ENCODE results near the gene TGM1. TPM values are rescaled to one million over a fixed set of nuclear protein-coding genes. Genes with fewer than 3 reads are reported as not detected.
"Not testable (repeated sequence)": the region's sequence is repeated elsewhere in the genome, so short reads cannot be mapped to it uniquely, and the experiment has no call there.

Gene TGM1
- total RNA-seq, 1 donor from 2014 or later: 88.7 TPM

GRCh38 chr14:24207104-24207551 lies 55.8 kb downstream of the TGM1 start:
- no peak for FAIRE-seq
- no peak for TF ChIP-seq CTCF (IDR thresholded peaks at IDR 0.05; ENCODE audit: insufficient read depth, low read length, severe bottlenecking)
- peaks cover 17% of the 10 kb centered on the region for H3K36me3 ChIP-seq (ENCODE audit: control insufficient read depth, insufficient read depth, low read length)
- DNase-seq (ENCODE audit: low read depth): no peak
- no peaks in the 10 kb centered on the region for H3K27me3 ChIP-seq (ENCODE audit: control insufficient read depth, insufficient read depth, low read length)
- H3K4me3 ChIP-seq (ENCODE audit: low read depth, low read length): no peak overlapping the region

GRCh38 chr14:24206260-24207103 lies 56.5 kb downstream of the TGM1 start:
- DNase-seq (ENCODE audit: low read depth) (no peak), FAIRE-seq (no peak)
- Histone ChIP-seq H3K36me3 (ENCODE audit: control insufficient read depth, insufficient read depth, low read length) (peaks cover 19% of the 10 kb centered on the region), H3K4me3 (ENCODE audit: low read depth, low read length) (no peak overlapping the region), H3K27me3 (ENCODE audit: control insufficient read depth, insufficient read depth, low read length) (no peaks in the 10 kb centered on the region)
- no peak for TF ChIP-seq CTCF (IDR thresholded peaks at IDR 0.05; ENCODE audit: insufficient read depth, low read length, severe bottlenecking)

GRCh38 chr14:24204163-24205146 lies 58.5 kb downstream of the TGM1 start:
- TF ChIP-seq CTCF (IDR thresholded peaks at IDR 0.05; ENCODE audit: insufficient read depth, low read length, severe bottlenecking): no peak
- Histone ChIP-seq H3K27me3 (ENCODE audit: control insufficient read depth, insufficient read depth, low read length) (no peaks in the 10 kb centered on the region), H3K36me3 (ENCODE audit: control insufficient read depth, insufficient read depth, low read length) (peaks cover 6% of the 10 kb centered on the region), H3K4me3 (ENCODE audit: low read depth, low read length) (no peak overlapping the region)
- FAIRE-seq (no peak), DNase-seq (ENCODE audit: low read depth) (no peak)

GRCh38 chr14:24203249-24203886 lies 59.6 kb downstream of the TGM1 start:
- not testable (repeated sequence) for H3K36me3 ChIP-seq (ENCODE audit: control insufficient read depth, insufficient read depth, low read length); H3K4me3 ChIP-seq (ENCODE audit: low read depth, low read length); H3K27me3 ChIP-seq (ENCODE audit: control insufficient read depth, insufficient read depth, low read length); DNase-seq (ENCODE audit: low read depth); FAIRE-seq

GRCh38 chr14:24202538-24202937 lies 60.4 kb downstream of the TGM1 start:
- H3K36me3 ChIP-seq (ENCODE audit: control insufficient read depth, insufficient read depth, low read length); H3K27me3 ChIP-seq (ENCODE audit: control insufficient read depth, insufficient read depth, low read length); FAIRE-seq; H3K4me3 ChIP-seq (ENCODE audit: low read depth, low read length); DNase-seq (ENCODE audit: low read depth): not testable (repeated sequence)

Other genes starting within 250 kb of the TGM1 start
- 0.13 TPM in 1 of 2 replicates, not detected in the other for gene CARMIL3, start 211.2 kb downstream of the TGM1 start, total RNA-seq
- gene CPNE6, start 191.6 kb downstream of the TGM1 start, total RNA-seq: not detected in 2 replicates
- gene PCK2, start 168.9 kb downstream of the TGM1 start, total RNA-seq: 84.8 and 223 TPM in 2 replicates
- gene DCAF11, start 148.4 kb downstream of the TGM1 start, total RNA-seq: 70.5 and 83.5 TPM in 2 replicates
- gene NRL, start 148.2 kb downstream of the TGM1 start, total RNA-seq: 0.64 and 0.79 TPM in 2 replicates
- gene FITM1, start 132.5 kb downstream of the TGM1 start, total RNA-seq: 0.51 TPM in 1 of 2 replicates, not detected in the other
- gene PSME1, start 127.0 kb downstream of the TGM1 start, total RNA-seq: 65.0 and 71.8 TPM in 2 replicates
- 12.6 and 17.8 TPM in 2 replicates for gene EMC9, start 121.6 kb downstream of the TGM1 start, total RNA-seq
- 26.9 and 37.5 TPM in 2 replicates for gene PSME2, start 116.6 kb downstream of the TGM1 start, total RNA-seq
- gene RNF31, start 115.7 kb downstream of the TGM1 start, total RNA-seq: 23.3 and 25.8 TPM in 2 replicates
- 19.2 and 28.7 TPM in 2 replicates for gene IRF9, start 101.9 kb downstream of the TGM1 start, total RNA-seq
- 0.26 and 1.1 TPM in 2 replicates for gene REC8, start 91.1 kb downstream of the TGM1 start, total RNA-seq
- 27.0 and 41.9 TPM in 2 replicates for gene IPO4, start 74.4 kb downstream of the TGM1 start, total RNA-seq
- gene TM9SF1, start 67.7 kb downstream of the TGM1 start, total RNA-seq: 42.8 and 67.9 TPM in 2 replicates
- 0.26 TPM in 1 of 2 replicates, not detected in the other for gene TSSK4, start 57.5 kb downstream of the TGM1 start, total RNA-seq
- gene CHMP4A, start 49.7 kb downstream of the TGM1 start, total RNA-seq: 48.8 and 69.8 TPM in 2 replicates
- gene MDP1, start 47.1 kb downstream of the TGM1 start, total RNA-seq: 13.4 and 21.1 TPM in 2 replicates
- 131 and 330 TPM in 2 replicates for gene NEDD8, start 30.8 kb downstream of the TGM1 start, total RNA-seq
- gene GMPR2, start 30.2 kb downstream of the TGM1 start, total RNA-seq: 80.6 and 98.7 TPM in 2 replicates
- 48.7 and 91.9 TPM in 2 replicates for gene TINF2, start 20.6 kb downstream of the TGM1 start, total RNA-seq
- gene RABGGTA, start 8.4 kb upstream of the TGM1 start, total RNA-seq: 32.6 and 58.9 TPM in 2 replicates
- gene DHRS1, start 36.6 kb upstream of the TGM1 start, total RNA-seq: 16.6 and 39.6 TPM in 2 replicates
- 23.2 and 26.1 TPM in 2 replicates for gene NOP9, start 36.7 kb upstream of the TGM1 start, total RNA-seq
- 1.2 and 3.9 TPM in 2 replicates for gene CIDEB, start 44.8 kb upstream of the TGM1 start, total RNA-seq
- gene LTB4R2, start 47.0 kb upstream of the TGM1 start, total RNA-seq: 10.5 and 17.4 TPM in 2 replicates
- gene LTB4R, start 48.3 kb upstream of the TGM1 start, total RNA-seq: 3.7 and 9.6 TPM in 2 replicates
- 0.53 and 0.77 TPM in 2 replicates for gene ADCY4, start 71.9 kb upstream of the TGM1 start, total RNA-seq
- gene RIPK3, start 76.8 kb upstream of the TGM1 start, total RNA-seq: 2.4 and 4.7 TPM in 2 replicates
- gene NFATC4, start 105.0 kb upstream of the TGM1 start, total RNA-seq: 4.7 and 7.3 TPM in 2 replicates
- 2.0 and 2.6 TPM in 2 replicates for gene NYNRIN, start 135.8 kb upstream of the TGM1 start, total RNA-seq
- gene CBLN3, start 166.5 kb upstream of the TGM1 start, total RNA-seq: 0.38 and 0.53 TPM in 2 replicates
- gene KHNYN, start 166.8 kb upstream of the TGM1 start, total RNA-seq: 128 and 167 TPM in 2 replicates
- gene SDR39U1, start 179.6 kb upstream of the TGM1 start, total RNA-seq: 6.5 and 8.2 TPM in 2 replicates
- not detected in 2 replicates for gene CMA1, start 245.1 kb upstream of the TGM1 start, total RNA-seq

Measured in bronchial epithelial cell (primary cell).